Fibroblast of peridontal ligament (primary cell): ENCODE measurements around the gene ALOX12B.
"Not testable (repeated sequence)": the region's sequence is repeated elsewhere in the genome, so short reads cannot be mapped to it uniquely, and the experiment has no call there.

ENCODE experiments used
- DNase-seq: peaks from one replicate; pipeline ENCODE4 v3.0.0-alpha.2; 2010; ENCODE audit errors: extremely low read depth

The ALOX12B gene

GRCh38 chr17:8064561-8065019 lies 22.9 kb downstream of the ALOX12B start:
- no peak for DNase-seq

- DNase-seq: no peak
Measured at GRCh38 chr17:8063761-8064534, 23.6 kb downstream of the ALOX12B start.

- no peak for DNase-seq
Measured at GRCh38 chr17:8062807-8063483, 24.6 kb downstream of the ALOX12B start.

GRCh38 chr17:8062435-8062806 lies 25.1 kb downstream of the ALOX12B start:
- no peak for DNase-seq

GRCh38 chr17:8061851-8062250 lies 25.7 kb downstream of the ALOX12B start:
- DNase-seq: not testable (repeated sequence)

GRCh38 chr17:8060274-8060673 lies 27.2 kb downstream of the ALOX12B start:
- peak; percentile 82 for DNase-seq

- no peak for DNase-seq
Measured at GRCh38 chr17:8059131-8059530, 28.4 kb downstream of the ALOX12B start.

GRCh38 chr17:8057691-8058114 lies 29.8 kb downstream of the ALOX12B start:
- DNase-seq: peak; percentile 79

GRCh38 chr17:8056976-8057625 lies 30.4 kb downstream of the ALOX12B start:
- no peak for DNase-seq

- DNase-seq: peak; percentile 49
Measured at GRCh38 chr17:8056232-8056975, 31.1 kb downstream of the ALOX12B start.

GRCh38 chr17:8055851-8056231 lies 31.7 kb downstream of the ALOX12B start:
- no peak for DNase-seq

GRCh38 chr17:8053600-8053999 lies 33.9 kb downstream of the ALOX12B start:
- DNase-seq: no peak

- no peak for DNase-seq
Measured at GRCh38 chr17:8052256-8053252, 35.0 kb downstream of the ALOX12B start.

GRCh38 chr17:8051831-8052230 lies 35.7 kb downstream of the ALOX12B start:
- no peak for DNase-seq

GRCh38 chr17:8048736-8049135 lies 38.8 kb downstream of the ALOX12B start:
- no peak for DNase-seq

GRCh38 chr17:8048236-8048635 lies 39.3 kb downstream of the ALOX12B start:
- no peak for DNase-seq

GRCh38 chr17:8047769-8048110 lies 39.8 kb downstream of the ALOX12B start:
- no peak for DNase-seq

- DNase-seq: no peak
Measured at GRCh38 chr17:8046929-8047768, 40.4 kb downstream of the ALOX12B start.

- no peak for DNase-seq
Measured at GRCh38 chr17:8046306-8046928, 41.1 kb downstream of the ALOX12B start.
